ENCODE results near the gene MECR.
"Not testable (repeated sequence)": the region's sequence is repeated elsewhere in the genome, so short reads cannot be mapped to it uniquely, and the experiment has no call there.

The MECR gene

DNA sequence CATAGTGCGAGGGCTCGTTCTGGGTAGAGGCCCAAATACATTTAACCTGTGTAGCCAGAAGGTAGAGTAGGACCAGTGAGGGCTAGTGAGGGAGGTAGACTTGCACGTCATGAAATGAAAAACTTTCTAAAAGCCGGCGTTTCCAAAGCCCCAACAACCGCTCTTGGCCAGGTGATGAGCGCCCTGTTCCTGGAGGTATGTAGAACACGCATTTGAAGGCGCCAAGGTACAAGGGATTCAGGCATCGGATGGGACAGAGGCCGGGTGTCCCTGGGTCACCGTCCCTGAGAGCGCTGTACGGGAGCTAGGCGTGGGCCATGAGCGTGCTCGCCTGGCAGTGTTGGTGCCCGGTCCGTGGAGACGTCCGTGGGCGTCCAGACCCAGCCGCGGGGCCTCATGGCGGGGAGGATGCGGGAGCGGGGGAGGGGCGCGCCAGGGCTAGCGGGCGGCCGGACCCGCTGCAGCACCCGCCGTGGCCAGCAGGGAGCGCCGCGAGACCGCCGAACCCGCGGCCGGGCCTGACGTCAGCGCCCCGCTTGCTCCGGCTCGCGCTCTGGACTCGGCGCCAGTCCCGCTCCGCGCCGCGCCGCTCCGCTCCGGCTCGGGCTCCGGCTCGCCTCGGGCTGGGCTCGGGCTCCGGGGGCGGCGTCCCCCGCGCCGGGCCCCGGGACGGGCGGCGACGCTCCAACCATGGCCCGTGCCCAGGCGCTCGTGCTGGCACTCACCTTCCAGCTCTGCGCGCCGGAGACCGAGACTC lies 5.4 kb upstream of the MECR start, which contains the start of gene PTPRU:
Gene PTPRU, plus strand, starts transcription at position 568 of the 757 bp plus-strand sequence. Its CDS starts 123 bp downstream, at position 691.
- peak; percentile 68 for DNase-seq

DNA sequence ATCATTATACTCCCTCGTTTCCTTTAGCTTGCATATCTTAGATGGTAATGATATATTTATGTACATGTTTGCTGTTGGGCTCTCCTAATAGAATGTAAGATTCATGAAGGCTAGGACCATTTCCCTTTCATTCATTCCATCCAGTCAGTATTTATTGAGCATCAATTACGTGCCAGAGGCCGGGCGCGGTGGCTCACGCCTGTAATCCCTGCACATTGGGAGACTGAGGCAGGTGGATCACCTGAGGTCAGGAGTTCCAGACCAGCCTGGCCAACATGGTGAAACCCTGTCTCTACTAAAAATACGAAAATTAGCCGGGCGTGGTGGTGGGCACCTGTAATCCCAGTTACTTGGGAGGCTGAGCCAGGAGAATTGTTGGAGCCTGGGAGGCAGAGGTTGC lies 4.1 kb upstream of the MECR start:
- DNase-seq, result not testable (repeated sequence)

DNA sequence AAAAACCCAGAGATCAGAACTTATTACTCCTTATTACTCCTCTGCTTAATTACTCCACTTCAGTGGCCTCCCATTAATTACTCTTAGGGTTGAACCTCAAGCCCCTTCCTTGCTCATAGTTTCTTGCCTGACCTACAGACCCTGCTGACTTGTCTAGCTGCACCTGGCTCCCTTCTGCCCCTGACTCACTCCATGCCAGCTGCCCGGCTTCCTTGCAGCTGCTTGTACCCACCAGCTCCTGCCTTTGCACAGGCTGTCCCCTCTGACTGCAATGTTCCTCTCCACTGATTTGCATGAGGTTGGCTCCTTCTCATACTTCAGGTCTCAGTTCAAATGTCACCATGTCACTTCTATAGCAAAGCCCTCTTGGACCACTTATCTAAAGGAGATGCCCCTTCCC lies 3.7 kb upstream of the MECR start:
- no peak for DNase-seq

DNA sequence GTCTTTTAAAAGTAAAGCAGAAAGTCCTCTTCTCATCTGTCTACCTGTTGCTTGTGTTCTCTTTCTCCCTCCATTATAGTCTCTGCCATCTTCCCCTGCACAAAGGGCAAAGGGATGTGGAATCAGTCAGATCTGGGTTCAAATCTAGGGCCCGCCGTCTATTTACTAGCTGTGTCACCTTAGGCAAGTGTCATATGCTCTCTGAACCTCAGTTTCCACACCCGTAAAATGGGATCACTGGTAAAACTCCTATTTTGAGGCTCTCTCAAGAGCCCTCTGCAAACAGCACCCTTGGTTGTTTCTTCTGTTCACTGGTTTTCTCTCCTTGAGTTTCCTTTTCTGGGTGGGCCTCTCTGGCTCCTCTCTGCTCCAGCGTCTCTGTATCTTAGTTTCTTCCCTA lies 3.0 kb upstream of the MECR start:
- no peak for DNase-seq

DNA sequence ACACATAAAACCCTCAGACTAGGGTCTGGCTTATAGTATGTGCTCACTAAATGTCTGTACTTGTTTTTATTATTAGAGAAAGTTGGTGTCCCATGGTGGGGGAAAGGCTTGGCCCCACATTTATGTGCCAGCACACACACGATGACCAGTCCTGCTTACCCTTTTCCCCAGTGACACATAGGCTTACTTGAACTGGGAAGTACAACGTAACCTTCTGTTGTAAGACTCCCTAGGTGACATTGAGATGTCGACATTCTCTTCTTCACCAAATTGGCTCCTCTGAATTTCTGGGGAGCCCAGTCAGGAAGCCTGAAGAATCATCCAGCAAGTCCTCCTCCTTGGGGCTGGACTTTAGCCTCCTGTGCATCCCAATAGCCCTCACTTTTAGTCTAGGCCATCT lies 1.7 kb upstream of the MECR start:
- no peak for DNase-seq

DNA sequence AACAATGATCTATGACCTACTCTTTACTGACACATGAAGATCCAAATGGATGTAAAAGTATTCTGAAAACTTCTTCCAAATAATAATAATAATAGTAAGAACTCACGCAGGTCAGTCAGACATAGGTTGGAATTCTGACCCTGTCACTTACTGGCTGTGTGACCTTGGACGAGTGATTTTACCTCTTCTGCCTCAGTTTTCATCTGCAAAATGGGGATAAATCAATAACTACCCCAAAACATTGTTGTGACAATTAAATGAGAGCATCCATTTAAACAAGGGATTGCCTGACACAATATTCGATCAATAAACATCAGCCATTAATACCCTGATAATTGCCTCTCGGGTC lies 556 bp downstream of the MECR start:
- DNase-seq, result no peak

DNA sequence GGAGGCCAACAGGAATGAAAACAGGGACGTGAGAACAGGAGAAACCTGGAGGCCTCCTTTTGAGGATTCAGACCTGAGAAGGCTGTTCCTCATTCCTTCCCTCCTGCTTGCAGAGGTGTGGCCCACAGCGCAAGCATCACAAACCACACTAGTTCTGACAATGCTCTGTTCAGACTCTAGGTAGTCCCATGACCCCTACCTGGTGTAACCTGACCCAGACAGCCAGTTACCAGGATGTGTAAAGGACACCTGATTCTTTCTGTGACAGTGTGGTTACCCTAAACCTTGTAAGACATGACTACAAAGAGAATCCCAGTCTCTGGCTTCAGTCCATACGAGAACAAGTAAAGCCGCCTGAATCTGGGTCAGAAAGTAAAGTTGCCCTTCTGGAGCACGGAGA lies 3.2 kb downstream of the MECR start:
- DNase-seq, result no peak

DNA sequence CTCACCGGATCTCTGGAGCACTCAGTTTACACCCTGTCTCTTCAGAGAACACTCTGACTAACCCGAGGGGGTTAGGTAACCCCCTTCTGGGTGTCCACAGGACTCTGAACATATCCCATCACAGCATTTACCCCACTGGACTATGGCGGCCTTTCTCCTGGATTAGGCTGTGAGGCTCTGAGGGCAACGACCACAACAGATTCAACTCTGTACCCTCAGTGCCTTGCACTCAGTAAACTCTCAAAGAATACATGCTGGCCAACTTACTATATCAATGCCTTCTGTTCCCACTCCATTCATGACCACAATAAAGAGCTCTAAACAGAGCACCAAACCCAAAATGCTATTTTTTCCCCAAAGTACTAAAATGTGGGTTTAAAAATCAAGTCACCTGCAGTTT lies 5.4 kb downstream of the MECR start:
- DNase-seq, result no peak

DNA sequence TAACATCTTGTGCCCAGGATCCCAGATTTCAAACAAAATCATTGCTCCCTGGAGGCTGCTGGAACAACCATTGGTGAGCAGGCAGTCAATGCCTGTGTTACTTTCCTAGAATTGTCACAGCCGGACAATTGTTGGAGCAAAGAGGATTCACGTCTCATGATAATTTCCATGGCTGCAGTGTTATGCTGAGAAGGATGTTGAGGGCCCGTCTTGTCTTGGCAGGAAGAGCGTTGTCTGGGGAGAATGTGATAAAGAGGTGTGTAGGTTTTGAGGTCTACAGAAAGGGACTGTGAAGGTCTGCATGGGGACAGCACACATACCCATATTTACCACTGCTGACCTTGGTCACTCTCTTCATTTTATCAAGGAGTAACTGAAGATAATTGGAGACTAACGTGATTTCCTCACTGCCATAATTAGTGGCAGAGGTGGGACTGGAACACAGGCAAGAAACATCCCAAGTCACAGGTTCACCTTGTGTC lies 6.3 kb downstream of the MECR start:
- DNase-seq, result no peak

DNA sequence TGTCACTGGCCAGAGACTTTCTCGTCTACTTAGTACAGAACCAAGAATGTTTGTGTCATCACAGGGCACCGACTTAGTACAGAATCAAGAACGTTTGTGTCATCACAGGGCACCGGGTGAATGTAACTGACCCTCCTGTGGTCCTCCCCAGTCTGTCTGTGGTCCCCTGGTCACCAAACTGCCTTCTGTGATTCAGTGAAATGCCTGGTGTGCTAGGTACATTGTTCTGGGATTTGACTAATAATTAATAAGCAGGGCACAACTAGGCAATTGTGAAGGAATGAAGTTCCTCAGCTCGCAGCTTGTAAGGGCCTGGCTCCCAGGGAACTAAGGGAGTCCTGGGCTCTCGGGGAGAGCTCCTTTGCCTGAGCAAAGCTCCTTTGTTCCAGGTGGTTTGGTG lies 7.2 kb downstream of the MECR start:
- no peak for DNase-seq

DNA sequence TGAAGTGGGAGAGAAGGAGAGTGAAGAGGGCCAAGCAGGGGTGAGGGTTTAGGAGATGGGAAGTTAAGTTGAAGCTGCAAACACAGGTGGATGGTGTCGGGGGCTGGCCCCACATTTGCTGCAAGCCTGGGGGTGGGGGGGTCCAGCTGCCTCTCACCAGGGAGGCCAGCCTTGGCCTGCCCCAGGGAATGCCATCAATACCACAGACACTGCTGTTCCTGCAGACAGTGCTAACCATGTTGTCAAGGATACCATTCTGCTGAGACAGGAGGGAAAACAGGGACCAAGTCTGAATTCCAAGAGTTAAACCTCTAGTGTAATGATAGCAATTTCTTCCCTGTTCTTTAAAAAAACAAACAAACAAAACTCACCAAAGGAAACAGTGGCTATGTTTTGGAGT lies 8.0 kb downstream of the MECR start:
- no peak for DNase-seq

DNA sequence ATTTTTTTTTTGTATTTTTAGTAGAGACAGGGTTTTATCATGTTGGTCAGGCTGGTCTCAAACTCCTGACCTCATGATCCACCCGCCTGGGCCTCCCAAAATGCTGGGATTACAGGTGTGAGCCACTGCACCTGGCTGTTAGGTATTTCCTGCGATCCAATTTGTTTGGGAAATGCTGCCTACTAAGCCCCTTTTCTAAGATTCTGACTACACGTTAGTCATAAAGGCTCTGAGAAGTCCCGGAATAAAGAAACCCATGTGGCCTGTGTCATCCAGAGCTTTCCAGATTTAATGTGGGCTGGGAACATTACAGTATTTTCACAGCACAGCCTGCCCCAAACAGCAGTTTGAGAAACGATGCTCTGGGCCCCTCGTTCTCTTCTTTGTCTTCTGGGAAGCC lies 8.5 kb downstream of the MECR start:
- not testable (repeated sequence) for DNase-seq

DNA sequence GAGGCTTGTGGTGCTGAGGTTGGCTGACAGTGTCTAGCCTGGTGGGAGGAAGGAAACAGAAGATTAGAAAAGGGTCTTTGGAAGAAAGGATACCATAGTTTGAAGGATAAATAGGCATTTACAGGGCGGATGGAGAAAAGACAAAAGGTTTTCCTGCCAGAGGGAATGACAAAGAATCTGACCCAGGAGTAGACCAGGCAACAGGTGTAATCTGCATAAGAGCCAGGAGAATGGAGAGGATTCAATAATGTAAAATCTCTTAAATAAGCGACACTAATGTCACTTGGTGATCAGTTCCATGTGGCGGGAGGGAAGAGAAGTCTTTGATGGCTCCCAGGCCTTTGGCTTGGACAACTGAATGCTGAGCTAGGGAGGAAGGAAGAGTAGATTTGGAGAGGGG lies 9.4 kb downstream of the MECR start:
- DNase-seq, result no peak

DNA sequence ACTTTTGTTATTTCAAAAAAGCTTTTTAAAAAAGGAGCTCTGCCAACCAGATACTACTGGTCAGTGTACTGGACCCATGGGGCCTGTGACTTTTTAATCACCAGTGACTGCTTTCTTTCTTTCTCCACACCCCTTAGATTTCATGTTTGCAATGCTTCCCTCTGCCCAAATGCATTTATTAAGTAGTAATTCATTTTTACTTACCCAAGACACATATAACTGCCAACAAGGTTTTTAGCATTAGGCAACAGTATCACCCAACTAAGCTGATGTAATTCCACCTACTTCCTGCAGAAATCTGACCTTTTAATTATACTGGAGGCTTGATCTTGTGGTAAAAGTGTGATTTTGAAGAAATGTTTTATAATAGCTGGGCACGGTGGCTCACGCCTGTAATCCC lies 12.5 kb downstream of the MECR start:
- DNase-seq, result no peak

DNA sequence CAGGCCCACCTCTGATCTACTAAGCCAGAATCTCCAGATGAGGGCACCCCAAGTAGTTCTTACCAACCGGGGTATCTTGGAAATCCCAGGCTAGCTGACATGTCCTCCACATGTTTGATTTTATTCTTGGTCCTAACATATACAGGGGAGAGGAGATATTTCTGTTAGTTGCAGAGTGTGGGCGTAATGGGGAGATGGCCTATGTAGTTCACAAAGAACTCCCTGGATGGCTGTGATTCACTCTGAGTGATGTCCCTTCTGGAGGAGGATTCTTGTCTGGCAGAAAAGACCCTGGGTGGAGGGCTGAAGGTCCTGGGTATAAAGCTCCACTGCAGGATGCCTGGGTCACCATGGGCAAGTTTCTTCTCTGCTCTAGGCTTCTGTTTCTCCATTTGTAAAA lies 13.1 kb downstream of the MECR start:
- no peak for DNase-seq

DNA sequence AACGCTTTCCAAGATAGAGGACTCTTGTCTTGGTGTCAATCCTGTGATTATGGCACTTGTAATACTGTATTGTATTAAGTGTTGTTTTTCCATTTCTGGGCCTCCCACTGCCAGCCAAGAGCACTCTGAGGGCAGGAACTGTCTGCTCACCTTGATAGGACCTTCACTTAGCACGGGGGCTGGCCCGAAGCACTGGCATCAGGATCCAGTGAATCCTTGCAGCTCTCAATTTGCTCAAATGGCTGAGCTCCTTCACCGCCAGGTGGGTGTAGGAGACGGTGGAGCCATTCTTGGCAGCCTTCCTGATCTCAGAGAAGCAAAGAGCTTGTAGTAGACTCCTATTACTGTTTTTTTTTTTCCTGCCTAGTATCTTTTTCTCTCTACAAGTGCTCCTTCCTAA lies 17.7 kb downstream of the MECR start:
- no peak for DNase-seq

DNA sequence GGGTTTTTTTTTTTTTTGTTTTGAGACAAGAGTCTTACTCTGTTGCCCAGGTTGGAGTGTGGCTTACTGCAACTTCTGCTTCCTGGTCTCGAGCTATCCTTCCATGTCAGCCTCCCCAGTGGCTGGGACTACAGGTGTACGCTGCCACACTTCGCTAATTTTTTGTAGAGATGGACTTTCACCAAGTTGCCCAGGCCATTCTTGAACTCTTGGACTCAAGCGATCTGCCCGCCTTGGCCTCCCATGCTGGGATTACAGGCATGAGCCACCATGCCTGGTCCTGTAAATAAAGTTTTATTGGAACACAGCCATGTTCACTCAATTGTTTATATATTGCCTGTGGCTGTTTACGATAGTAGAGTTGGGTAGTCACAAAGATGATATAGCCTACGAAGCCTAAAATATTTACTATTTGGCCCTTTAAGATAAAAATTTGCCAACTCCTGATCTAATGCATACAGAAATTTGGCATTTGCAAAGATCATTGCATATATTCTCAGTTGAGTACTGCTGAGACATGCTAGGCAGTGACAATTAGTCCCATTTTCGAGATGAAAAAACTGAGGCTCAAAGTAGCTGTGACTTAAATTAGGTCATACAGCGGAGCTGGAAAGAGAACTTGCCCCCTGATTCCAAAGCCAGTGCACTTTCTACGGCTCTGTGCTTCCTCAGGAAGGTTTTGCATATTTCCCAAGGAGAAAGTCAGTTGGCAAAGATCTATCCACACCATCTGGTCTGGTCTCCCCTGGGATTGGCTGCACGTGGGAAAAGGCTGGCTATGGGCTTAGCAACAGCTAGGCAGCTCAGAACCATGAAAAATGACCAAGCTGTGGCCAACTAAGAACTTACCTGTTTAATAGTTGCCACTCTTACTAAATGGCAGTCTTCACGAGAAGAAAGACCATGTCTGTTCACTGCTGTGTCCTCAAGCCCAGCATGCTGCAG lies 19.4 kb downstream of the MECR start:
- no peak for DNase-seq

DNA sequence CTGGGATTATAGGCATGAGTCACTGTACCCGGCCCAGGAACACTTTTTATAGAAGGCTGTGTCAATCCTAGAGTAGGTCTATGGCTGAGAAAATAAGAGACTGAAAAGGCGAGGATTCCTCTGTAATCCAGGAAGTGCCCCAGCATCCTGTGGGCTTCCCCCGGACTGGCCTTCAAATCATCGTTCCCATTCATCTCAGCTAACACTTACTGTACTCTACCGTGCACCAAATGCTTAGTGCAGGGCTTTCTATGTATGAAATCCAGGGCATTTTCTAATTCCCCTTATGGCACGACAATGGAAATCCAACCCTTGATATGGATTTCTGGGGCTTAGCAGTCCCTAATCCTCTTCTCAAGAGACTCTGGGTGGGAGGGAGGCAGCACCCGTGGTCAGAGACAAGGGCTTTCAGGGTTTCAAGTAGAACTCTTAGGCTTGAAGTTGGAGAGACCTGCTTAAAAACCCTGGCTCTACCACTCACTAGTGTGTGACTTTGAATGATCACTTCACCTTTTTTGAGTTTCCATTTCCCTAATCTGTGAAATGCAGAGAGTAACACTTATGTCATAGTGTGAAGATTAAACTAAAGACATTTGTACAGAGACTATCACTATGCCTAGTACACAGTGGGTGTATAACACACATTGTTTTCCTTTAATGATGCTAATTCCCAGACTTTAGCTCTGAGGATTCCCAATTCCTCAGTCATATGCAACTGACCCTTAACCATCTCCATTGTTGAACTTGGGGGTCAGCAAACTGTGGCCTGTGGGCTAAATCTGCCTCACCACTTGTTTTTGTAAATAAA lies 20.3 kb downstream of the MECR start:
- peak; percentile 15 for DNase-seq

DNA sequence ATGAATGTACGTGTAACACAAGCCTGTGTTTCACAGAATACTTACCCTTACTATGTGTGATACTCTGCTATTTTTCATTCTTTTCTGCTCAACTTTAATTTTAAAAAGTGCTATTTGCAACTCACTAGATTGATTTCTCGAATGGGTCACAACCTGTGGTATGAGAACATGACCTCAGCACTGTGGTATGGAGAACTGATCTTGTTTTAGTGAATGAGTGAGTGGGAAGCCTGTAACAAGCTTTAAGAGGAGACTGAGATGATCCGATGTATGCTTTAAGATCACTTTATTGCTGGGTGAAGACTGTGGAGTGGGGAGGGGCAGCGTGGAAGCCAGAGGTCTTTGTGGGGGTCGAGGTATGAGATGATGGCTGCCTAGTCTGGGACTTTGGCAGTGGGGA lies 21.6 kb downstream of the MECR start:
- DNase-seq, result peak; percentile 56

DNA sequence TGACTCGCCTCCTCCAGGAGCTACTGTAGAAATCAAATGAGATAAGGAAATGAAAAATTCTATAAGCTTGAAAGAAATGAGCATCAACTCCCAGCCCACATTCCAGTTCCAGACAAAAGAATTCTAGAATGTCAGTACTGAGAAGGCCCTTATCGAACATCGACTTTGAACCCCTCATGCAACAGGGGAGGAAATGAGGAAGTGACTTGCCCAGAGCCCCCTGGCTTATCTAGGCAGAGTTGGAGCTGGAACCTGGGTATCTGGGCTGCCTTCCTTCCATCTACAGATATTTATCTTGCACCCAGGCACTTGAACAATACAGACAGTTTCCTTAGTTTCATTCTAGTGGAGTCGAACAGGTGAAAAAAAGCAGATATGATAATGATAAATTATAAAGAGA lies 22.3 kb downstream of the MECR start:
- DNase-seq, result no peak

DNA sequence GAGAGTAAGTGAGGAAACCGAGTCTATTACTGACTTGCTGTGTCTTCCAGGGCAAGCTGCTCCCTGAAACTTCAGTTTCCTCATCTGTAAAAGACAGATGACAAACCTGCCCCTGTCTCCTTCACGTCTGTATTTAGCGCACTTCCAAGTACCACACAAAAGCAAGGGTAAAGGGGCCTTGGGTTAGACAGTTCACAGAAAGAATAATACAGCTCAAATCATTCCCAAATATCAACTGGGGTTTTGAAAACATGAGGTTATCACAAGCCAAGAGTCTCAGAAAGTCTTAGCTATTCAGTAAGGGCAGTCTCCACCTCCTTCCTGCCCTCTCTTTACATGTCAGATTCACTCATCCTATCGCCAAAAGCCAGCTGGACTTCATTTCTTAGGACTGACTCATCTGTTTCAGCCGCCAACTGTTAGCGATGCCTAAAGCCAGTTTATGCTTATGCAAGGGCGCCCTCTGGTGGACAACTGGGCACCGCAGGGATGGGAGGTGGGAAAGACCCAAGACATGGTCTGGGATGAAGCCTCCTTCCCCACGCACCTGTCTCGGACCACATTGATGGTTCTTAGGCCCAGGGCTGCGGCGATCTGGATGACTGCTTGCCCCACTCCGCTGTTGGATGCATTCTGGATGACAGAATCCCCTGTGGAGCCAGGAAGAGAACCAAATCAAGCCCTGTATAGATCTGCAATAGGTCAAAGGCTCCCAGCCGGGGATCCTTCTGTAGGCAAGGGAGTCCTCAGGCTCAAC lies 28.0 kb downstream of the MECR start:
- DNase-seq, result peak; percentile 98

DNA sequence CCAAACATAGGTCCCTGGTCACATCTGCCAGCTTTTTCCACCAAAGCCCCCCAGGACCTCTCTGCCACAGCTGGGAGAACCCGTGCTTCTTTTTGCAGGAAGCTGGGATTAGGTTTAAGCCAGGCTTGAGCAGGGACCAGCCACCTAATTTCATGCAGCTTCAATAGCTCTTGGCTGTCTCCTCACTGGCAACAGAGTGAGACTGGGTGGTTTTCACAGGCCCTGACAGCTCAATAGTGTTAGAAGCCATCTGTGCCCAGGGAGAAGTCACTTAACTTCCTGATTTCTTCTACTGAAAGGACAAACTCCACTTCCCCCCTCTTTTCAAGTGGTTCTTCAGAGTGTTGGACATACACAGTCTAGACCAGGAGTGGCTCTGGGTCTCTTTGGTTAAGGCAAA lies 28.7 kb downstream of the MECR start:
- no peak for DNase-seq

All from fibroblast of skin of back (primary cell).